Measurements from ENCODE around the gene TAGLN. TPM values are rescaled to one million over a fixed set of nuclear protein-coding genes. Genes with fewer than 3 reads are reported as not detected.
"Not testable (repeated sequence)": the region's sequence is repeated elsewhere in the genome, so short reads cannot be mapped to it uniquely, and the experiment has no call there.

TAGLN gene
- total RNA-seq, 4 donors from 2014 or later = 190 to 216 (median 199) TPM

GRCh38 chr11:117180661-117181585 is 18.2 kb upstream of the TAGLN start:
- Histone ChIP-seq H3K27ac (no peak overlapping the region), H3K9me3 (no peaks in the 10 kb centered on the region), H3K36me3 (peaks cover 8% of the 10 kb centered on the region), H3K27me3 (no peaks in the 10 kb centered on the region), H3K4me1 (peaks cover 44% of the 10 kb centered on the region), H3K4me3 (no peak overlapping the region)
- WGBS = 62% methylated on average over 7 of the region's 22 CpGs
- DNase-seq (ENCODE audit: low spot score in 2 of 2) = peak; percentile 83 to 87
- peak; percentile 22 to 57 for TF ChIP-seq CTCF (IDR thresholded peaks at IDR 0.05)
- TF ChIP-seq POLR2AphosphoS5 (IDR thresholded peaks at IDR 0.05) = no peak

- TF ChIP-seq POLR2A (IDR thresholded peaks at IDR 0.05) = no peak
- TF ChIP-seq POLR2AphosphoS5 (IDR thresholded peaks at IDR 0.05) = no peak
- Histone ChIP-seq H3K27ac (no peak overlapping the region), H3K27me3 (no peaks in the 10 kb centered on the region), H3K9me3 (no peaks in the 10 kb centered on the region), H3K4me1 (peaks cover 44% of the 10 kb centered on the region), H3K4me3 (no peak overlapping the region), H3K36me3 (peaks cover 11% of the 10 kb centered on the region)
- 93% methylated on average over 21 of the region's 22 CpGs for WGBS
- DNase-seq (ENCODE audit: low spot score in 2 of 2) = peak in 1 of 2 donors; percentile 35
Observed at GRCh38 chr11:117181586-117182550, 17.3 kb upstream of the TAGLN start.

GRCh38 chr11:117182551-117182935 is 16.6 kb upstream of the TAGLN start:
- H3K36me3 ChIP-seq = peaks cover 18% of the 10 kb centered on the region

GRCh38 chr11:117183178-117183577 is 16.0 kb upstream of the TAGLN start:
- peak in 1 of 2 donors; percentile 56 for DNase-seq (ENCODE audit: low spot score in 2 of 2)
- H3K27ac ChIP-seq, H3K4me3 ChIP-seq, H3K27me3 ChIP-seq, H3K9me3 ChIP-seq: not testable (repeated sequence)
- Histone ChIP-seq H3K36me3 (peaks cover 24% of the 10 kb centered on the region), H3K4me1 (peaks cover 38% of the 10 kb centered on the region)
- 89% methylated on average over 12 of the region's 13 CpGs for WGBS

More at GRCh38 chr11:117182551-117182935, 16.6 kb upstream of the TAGLN start:
- WGBS = 95% methylated on average over 5 of the region's 10 CpGs
- Histone ChIP-seq H3K4me1 (peaks cover 44% of the 10 kb centered on the region), H3K27me3 (no peaks in the 10 kb centered on the region), H3K27ac (no peak overlapping the region), H3K4me3 (no peak overlapping the region), H3K9me3 (no peaks in the 10 kb centered on the region)
- TF ChIP-seq POLR2AphosphoS5 (IDR thresholded peaks at IDR 0.05) (no peak), CTCF (IDR thresholded peaks at IDR 0.05) (no peak), EP300 (IDR thresholded peaks at IDR 0.05) (no peak), POLR2A (IDR thresholded peaks at IDR 0.05) (no peak)
- peak in 1 of 2 donors; percentile 38 for DNase-seq (ENCODE audit: low spot score in 2 of 2)

- TF ChIP-seq CTCF (IDR thresholded peaks at IDR 0.05) (no peak), POLR2AphosphoS5 (IDR thresholded peaks at IDR 0.05) (no peak), EP300 (IDR thresholded peaks at IDR 0.05) (no peak), POLR2A (IDR thresholded peaks at IDR 0.05) (no peak)
- DNase-seq (ENCODE audit: low spot score in 2 of 2) = peak in 1 of 2 donors; percentile 57
- 75% methylated on average over 11 of the region's 11 CpGs for WGBS
- Histone ChIP-seq H3K27me3 (no peaks in the 10 kb centered on the region), H3K36me3 (peaks cover 31% of the 10 kb centered on the region), H3K9me3 (no peaks in the 10 kb centered on the region), H3K27ac (no peak overlapping the region), H3K4me1 (peaks cover 36% of the 10 kb centered on the region), H3K4me3 (no peak overlapping the region)
Observed at GRCh38 chr11:117183724-117184349, 15.3 kb upstream of the TAGLN start.

All from suprapubic skin (tissue), 4 donors.